ENCODE data around the gene HCLS1.
A peak's percentile ranks its signal among the peaks of the same experiment; 100 is the strongest.
"Not testable (repeated sequence)": the region's sequence is repeated elsewhere in the genome, so short reads cannot be mapped to it uniquely, and the experiment has no call there.

The HCLS1 gene

GRCh38 chr3:121658716-121659435 lies 1.8 kb downstream of the HCLS1 start:
- DNase-seq (ENCODE audit: low spot score) = no peak

- DNase-seq (ENCODE audit: low spot score) = peak; percentile 28
Observed at GRCh38 chr3:121654493-121655385, 6.0 kb downstream of the HCLS1 start.

- DNase-seq (ENCODE audit: low spot score) = no peak
Observed at GRCh38 chr3:121651684-121652083, 9.0 kb downstream of the HCLS1 start.

GRCh38 chr3:121649645-121650044 lies 11.1 kb downstream of the HCLS1 start:
- no peak for DNase-seq (ENCODE audit: low spot score)

GRCh38 chr3:121648219-121648958 lies 12.3 kb downstream of the HCLS1 start:
- DNase-seq (ENCODE audit: low spot score) = no peak

GRCh38 chr3:121645054-121645453 lies 15.6 kb downstream of the HCLS1 start:
- no peak for DNase-seq (ENCODE audit: low spot score)

- DNase-seq (ENCODE audit: low spot score) = no peak
Observed at GRCh38 chr3:121642601-121643314, 17.9 kb downstream of the HCLS1 start.

GRCh38 chr3:121641127-121641526 lies 19.6 kb downstream of the HCLS1 start:
- DNase-seq (ENCODE audit: low spot score) = no peak

GRCh38 chr3:121637922-121638321 lies 22.8 kb downstream of the HCLS1 start:
- DNase-seq (ENCODE audit: low spot score) = no peak

GRCh38 chr3:121630355-121630754 lies 30.3 kb downstream of the HCLS1 start:
- DNase-seq (ENCODE audit: low spot score) = no peak

- DNase-seq (ENCODE audit: low spot score) = no peak
Observed at GRCh38 chr3:121629601-121630000, 31.1 kb downstream of the HCLS1 start.

- DNase-seq (ENCODE audit: low spot score) = no peak
Observed at GRCh38 chr3:121627622-121628021, 33.1 kb downstream of the HCLS1 start.

GRCh38 chr3:121627211-121627610 lies 33.5 kb downstream of the HCLS1 start:
- DNase-seq (ENCODE audit: low spot score) = no peak

GRCh38 chr3:121626495-121626894 lies 34.2 kb downstream of the HCLS1 start:
- DNase-seq (ENCODE audit: low spot score) = no peak

GRCh38 chr3:121624147-121624899 lies 36.4 kb downstream of the HCLS1 start:
- DNase-seq (ENCODE audit: low spot score) = no peak

GRCh38 chr3:121621491-121621890 lies 39.2 kb downstream of the HCLS1 start:
- DNase-seq (ENCODE audit: low spot score) = no peak

GRCh38 chr3:121619691-121620090 lies 41.0 kb downstream of the HCLS1 start:
- DNase-seq (ENCODE audit: low spot score) = no peak

- DNase-seq (ENCODE audit: low spot score) = no peak
Observed at GRCh38 chr3:121606106-121606505, 54.6 kb downstream of the HCLS1 start.

- no peak for DNase-seq (ENCODE audit: low spot score)
Observed at GRCh38 chr3:121604759-121605158, 55.9 kb downstream of the HCLS1 start.

GRCh38 chr3:121601212-121601812 lies 59.4 kb downstream of the HCLS1 start:
- no peak for DNase-seq (ENCODE audit: low spot score)

- DNase-seq (ENCODE audit: low spot score) = not testable (repeated sequence)
Observed at GRCh38 chr3:121599900-121600299, 60.8 kb downstream of the HCLS1 start.
